PFSK-1 (cell line): ENCODE measurements around the gene CFAP61.

ENCODE experiments used
- FOXP2 ChIP-seq: optimal IDR thresholded peaks from 2 replicates; pipeline ENCODE3; 2011; ENCODE audit warnings: borderline replicate concordance, control low read depth, inconsistent platforms; ENCODE audit not compliant: insufficient read depth; ENCODE audit errors: extremely low read length, extremely low read depth
- POLR2AphosphoS5 ChIP-seq: IDR thresholded peaks from 2 replicates; pipeline ENCODE4 v1.6.1; 2012; ENCODE audit warnings: low read depth, mild to moderate bottlenecking, control low read depth, low read length, moderate library complexity
- REST ChIP-seq, 2 experiments: IDR thresholded peaks; 2 replicates each; pipeline versions ENCODE4 v1.6.1 to v1.8.0; 2011 to 2012; ENCODE audit warnings: low read depth in 2 of 2, low read length in 2 of 2, control low read depth in 1 of 2, inconsistent platforms in 1 of 2, mild to moderate bottlenecking in 1 of 2, moderate library complexity in 1 of 2; ENCODE audit not compliant: insufficient read depth in 1 of 2
- SIN3A ChIP-seq: IDR thresholded peaks from 2 replicates; pipeline ENCODE4 v1.6.1; 2012; ENCODE audit warnings: mild to moderate bottlenecking, low read length, moderate library complexity, borderline replicate concordance; ENCODE audit not compliant: insufficient read depth
- TAF1 ChIP-seq: IDR thresholded peaks from 2 replicates; pipeline ENCODE4 v1.6.1; 2012; ENCODE audit warnings: low read length, control low read depth, borderline replicate concordance; ENCODE audit not compliant: insufficient read depth

The CFAP61 gene

GRCh38 chr20:20253744-20254330 lies 201.5 kb downstream of the CFAP61 start:
- TF ChIP-seq SIN3A (no peak), REST (IDR thresholded peaks at IDR 0.05; ENCODE audit: insufficient read depth in 1 of 2, low read depth in 2 of 2, low read length in 2 of 2) (no peak), POLR2AphosphoS5 (no peak), TAF1 (no peak), FOXP2 (no peak)

GRCh38 chr20:20255099-20255498 lies 202.8 kb downstream of the CFAP61 start:
- TF ChIP-seq SIN3A (no peak), REST (IDR thresholded peaks at IDR 0.05; ENCODE audit: insufficient read depth in 1 of 2, low read depth in 2 of 2, low read length in 2 of 2) (no peak), TAF1 (no peak), POLR2AphosphoS5 (no peak), FOXP2 (no peak)

- no peak for TF ChIP-seq TAF1
- no peak for TF ChIP-seq REST (IDR thresholded peaks at IDR 0.05; ENCODE audit: insufficient read depth in 1 of 2, low read depth in 2 of 2, low read length in 2 of 2)
- no peak for TF ChIP-seq FOXP2
Observed at GRCh38 chr20:20259533-20259932, 207.2 kb downstream of the CFAP61 start.

- TF ChIP-seq FOXP2 (no peak), POLR2AphosphoS5 (no peak), REST (IDR thresholded peaks at IDR 0.05; ENCODE audit: insufficient read depth in 1 of 2, low read depth in 2 of 2, low read length in 2 of 2) (no peak), TAF1 (no peak), SIN3A (no peak)
Observed at GRCh38 chr20:20261159-20261558, 208.8 kb downstream of the CFAP61 start.

GRCh38 chr20:20265210-20265609 lies 212.9 kb downstream of the CFAP61 start:
- TF ChIP-seq FOXP2 = no peak
- no peak for TF ChIP-seq POLR2AphosphoS5
- TF ChIP-seq SIN3A = no peak
- TF ChIP-seq REST (IDR thresholded peaks at IDR 0.05; ENCODE audit: insufficient read depth in 1 of 2, low read depth in 2 of 2, low read length in 2 of 2) = no peak
- no peak for TF ChIP-seq TAF1
